NCI-H510A treated with DMSO at 0.1 percent for 48 hours (cell line): ENCODE measurements around the gene KCNQ1.

ENCODE experiments used
- DNase-seq: peaks from one replicate; lab custom pipeline; 2025; lab: John Stamatoyannopoulos, UW

KCNQ1 gene

DNA sequence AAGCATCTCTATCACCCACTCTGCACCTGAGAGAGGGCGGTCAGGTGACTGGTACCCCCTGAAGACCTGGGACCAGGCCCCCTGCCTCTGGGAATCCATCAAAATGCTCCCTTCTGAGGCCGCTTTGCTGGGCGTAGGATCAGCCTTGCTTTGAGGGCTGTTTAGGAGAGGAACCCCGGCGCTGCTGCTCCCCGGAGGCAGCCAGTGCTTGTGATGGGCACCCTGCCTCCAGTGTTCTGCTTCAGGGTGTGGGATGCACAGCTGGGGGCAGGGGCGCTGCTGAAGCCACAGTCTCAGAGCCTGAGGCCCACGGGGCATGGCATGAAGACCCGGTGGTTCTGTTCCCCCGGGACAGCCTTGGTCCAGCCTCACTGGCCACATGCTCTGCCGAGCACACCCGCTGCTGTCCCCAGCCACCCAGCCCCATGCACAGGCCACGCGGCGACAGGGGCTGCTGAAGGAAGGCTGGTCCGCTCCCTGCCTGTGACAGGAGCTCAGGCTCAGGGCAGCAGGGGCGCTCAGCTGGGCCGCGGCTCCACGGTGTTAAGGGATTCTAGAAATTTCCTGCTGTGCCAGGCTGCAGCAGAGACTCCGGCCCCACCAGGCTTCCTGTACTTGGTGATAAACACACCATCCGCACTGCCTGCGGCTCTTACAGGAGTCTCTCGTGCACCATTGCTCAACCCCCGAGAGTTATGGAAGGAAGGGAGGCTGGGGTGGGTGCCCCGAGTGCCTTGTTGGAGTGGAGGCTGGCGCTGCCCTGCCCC is 91.0 kb downstream of the KCNQ1 start:
- no peak for DNase-seq

DNA sequence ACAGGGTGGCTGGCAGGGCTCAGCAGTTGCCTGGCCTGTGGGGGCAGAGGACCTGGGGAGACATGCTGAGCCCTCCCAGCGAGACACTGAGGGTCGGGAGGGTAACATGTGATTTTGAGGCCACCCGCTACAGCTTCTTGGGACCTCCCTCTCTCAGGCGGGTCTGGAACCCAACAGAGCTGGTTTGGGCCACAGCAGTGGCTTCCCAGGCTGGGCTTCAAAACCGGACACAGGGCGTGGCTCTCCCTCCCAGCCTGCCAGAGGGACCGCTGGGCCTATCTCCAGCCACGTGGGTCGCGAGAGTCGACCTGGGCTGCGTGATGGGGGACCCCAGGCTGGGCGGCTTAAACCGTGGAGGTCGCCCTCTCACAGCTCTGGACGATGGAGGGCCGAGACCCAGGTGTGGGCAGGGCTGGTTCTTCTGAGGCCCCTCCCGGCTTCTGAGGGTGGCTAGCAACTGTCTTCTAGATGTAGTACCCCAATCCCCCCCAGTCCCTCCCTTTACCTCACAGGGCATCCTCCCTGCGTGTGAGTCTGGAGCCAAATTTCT is 91.7 kb downstream of the KCNQ1 start:
- DNase-seq, result no peak

DNA sequence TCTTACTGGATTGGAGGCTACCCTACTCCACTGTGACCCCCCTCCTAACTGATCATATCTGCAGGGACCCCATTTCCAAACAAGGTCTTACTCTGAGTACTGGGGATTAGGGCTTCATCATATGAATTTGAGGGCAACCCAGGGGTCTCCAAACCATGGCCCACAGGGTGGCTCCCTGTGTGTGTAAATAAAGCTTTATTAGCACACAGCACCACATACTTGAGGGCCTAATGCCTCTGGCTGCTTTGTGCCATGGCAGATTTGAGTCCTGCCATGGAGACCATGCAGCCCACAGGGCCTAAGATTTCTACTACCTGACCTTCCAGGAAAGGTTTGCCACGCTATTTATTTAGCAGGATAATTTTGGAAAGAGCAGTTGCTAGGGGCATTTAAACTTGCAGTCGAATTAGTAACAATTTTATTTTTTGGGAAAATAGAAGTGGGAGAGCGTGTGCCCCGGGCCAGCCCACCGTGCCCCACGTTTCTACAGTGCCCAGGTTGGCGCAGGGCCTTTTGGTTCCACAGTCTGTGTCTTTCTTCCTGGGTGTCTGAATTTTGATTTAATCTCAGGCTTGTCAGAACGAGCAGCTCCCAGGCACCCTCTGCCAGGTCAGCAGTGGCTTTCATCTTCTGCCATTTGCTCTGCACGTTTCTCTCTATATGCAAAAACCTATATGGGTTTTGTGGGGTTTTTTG is 92.3 kb downstream of the KCNQ1 start:
- no peak for DNase-seq

DNA sequence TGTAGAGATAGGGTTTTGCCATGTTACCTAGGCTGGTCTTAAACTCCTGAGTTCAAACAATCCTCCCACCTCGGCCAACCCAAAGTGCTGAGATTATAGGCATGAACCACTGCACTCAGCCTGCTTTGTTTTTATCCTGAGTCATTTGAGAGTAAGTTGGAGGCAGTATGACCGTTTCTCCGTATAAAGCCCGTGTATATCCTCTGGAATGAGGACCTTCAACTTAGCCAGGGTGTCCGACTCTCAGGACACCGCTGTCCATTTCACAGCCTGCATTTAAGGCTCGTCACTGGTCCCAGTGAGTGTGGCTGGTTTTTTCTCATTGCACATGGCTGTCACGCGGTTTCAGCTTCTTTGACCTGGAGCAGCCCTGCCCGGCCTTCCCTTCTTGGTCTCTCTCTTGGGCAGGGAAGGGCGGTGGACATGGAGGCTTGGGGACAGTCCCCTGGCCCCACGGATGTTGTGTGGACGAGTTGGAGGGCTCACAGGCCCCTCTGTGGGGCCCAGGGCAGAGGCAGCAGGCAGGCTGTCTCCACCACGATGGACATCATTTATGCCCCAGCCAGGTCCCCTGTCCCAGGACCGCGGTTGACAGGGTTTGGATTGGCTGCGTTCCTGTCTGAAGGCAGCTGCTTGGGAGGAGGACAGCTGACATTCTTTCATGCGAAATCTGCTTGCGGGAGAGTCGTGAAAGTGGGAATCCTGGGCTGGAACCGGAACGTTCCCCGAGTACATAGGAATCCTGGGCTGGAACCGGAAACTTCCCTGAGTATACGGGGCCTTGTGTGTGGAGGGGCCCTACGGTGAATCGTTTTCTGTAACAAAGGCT is 93.3 kb downstream of the KCNQ1 start:
- no peak for DNase-seq

DNA sequence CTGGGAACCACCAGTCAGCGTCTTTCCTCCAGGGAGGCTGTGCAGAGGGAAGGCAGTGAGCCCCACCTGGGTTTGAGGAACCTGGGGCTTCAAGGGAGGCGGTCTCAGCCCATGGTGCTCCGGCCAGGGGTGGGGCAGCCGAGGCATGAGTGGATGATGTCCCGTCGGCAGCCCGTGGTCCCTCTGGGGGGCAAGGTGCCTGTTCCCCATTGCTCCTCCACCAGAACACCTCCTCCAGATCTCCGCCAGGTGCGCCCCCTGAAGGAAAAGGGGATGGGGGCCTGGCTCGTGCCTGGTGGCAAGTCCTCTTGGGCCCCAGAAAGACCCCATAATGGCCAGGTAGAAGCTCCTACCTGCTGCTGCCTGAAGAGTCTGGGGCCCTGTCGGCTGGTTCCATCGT is 94.1 kb downstream of the KCNQ1 start:
- DNase-seq, result no peak

DNA sequence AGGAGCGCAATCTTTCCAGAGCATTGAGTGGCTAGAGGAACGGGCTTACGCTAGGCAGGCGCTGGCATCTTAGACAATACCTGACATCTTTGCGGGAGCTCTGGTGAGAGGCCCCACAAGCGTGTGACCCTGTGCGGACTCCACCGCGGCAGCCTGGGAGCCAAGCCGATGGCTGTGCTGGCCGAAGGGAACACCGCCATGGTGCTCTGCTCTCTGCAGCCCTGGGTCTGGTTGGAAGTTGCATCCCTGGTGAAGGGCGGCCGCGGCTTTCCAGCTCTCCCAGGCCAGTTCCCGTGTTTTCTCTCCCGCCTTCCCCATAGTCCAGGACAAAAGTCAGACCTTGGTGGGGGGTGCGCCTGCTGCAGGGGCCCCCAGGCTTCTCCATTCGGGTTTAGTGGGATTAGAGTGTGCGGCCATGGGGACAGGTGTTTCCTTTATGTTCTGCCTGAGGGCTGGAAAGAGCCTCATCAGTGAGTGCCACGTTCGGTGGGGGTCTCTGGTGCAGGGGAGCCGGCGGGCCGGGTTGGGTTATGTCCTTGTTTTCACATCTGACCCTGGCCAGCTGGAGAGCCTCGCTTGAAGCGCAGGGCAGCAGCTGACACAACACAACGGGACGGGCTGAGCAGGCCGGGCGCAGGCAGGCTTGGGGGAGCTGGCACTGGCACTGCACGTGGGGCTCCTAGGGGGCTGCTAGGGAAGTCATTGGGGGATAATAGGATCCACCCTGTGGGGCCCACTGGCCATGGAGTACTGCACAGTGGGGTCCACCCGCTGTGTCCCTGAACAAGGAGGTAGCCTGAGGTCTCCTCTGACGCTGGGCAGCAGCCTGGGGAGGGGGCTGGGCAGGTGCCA is 94.8 kb downstream of the KCNQ1 start:
- DNase-seq, result no peak

DNA sequence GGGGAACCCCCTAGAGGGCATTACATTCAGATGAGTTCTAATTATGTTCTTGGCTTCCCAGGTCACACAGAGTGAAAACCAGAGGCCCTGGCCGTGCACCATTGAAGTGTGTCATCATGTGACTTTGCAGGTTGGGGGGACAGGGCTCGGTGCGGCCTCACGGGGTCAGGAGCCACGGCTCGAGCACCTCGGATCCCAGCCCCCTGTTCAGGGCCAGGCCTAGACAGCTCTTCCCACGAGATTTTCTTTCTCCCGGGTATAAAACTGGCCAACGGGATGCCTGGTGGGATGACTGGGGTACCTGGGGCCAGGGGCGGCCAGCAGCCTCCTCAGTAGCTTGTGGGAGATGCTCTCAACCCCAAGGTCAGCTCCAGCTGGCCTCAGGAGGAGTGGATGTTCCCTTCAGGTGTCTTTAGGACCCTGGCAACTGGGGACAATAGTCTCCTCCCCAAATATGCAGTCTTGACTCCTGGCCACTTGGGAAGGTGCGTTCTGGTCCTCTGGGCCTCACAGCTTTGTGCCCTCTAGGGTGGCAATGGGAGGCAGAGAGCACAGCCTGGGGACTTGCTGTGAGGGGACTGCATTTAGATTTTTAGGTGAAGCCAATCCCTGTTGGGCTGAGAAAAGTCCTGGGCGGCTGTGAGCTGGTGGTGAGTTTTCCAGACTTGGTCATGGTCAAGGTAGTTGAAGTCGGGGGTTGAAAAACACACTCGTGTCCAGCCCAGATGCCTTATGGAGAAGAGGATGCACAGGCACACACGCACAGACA is 95.6 kb downstream of the KCNQ1 start:
- no peak for DNase-seq

DNA sequence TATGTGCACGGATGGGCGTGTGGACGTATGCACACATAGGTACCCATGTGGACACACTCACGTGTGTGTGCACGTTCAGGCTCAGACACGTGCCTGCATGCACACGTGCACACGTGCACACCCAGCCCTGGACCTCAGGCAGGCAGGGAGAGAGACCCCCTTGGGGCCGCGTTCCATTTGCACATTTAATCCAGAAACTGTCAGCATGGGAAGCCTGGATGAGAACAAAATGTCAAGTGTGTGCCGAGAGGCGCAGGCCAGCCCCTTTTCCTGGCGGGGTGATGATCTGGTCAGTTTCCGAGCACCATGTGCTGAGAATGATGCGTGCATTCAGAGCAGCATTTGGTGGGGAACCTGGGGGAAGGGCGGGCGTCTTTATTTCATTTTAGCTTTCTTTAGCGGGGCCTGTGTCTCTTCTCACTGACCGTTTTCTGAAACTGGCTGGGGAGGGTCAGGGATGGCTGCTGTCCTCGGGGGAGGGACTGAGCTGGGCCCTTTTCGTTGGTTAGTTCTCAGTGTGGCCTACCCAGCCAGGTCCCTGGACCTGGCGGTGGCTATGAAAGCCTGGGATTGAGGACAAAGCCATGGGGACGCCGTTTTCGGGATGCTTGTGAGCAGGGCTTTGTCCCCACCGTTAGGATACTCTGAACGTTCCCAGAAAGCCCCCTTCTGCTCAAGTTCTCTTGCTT is 96.3 kb downstream of the KCNQ1 start:
- DNase-seq, result no peak

DNA sequence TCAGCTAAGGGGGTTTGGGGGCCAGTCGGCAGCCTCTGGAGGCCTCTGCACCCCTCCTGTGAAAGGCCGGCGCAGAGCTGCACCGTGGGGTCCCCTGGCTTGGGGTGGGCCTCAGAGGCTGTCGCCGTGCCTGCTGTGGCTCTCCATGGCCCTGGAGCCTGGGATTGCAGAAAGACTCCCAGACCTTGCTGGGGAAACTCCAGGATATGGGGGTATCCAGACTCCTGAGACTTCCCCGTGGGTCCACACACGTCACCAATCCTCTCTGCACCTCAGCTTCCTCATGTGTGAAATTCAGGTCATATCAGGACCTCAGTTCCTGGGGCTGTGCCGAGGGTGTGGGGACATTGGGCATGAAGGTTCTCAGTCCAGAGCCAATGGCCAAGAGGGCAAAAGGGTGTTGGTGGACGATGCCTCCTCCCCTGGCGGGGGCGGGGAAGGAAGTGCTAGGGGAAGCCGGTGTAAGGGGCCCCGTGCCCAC is 97.1 kb downstream of the KCNQ1 start:
- DNase-seq, result no peak

DNA sequence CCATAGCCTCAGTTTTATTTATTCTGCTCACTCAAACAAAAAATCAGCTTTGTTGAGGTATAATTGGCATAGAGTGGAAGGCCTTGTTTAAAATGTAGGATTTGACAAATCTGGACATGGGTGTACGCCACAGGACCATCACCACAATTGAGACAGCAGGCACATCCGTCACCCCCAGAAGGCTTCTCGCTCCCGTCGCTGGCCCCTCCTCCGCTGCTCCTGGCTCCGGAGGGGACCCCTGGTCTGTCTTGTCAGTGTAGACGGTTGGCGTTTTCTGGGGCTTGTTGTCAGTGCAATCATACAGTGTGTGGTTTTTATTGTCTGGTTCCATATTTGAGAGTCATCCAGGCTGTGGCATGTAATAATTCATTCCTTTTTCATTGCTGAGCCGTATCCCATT is 97.6 kb downstream of the KCNQ1 start:
- DNase-seq, result no peak

DNA sequence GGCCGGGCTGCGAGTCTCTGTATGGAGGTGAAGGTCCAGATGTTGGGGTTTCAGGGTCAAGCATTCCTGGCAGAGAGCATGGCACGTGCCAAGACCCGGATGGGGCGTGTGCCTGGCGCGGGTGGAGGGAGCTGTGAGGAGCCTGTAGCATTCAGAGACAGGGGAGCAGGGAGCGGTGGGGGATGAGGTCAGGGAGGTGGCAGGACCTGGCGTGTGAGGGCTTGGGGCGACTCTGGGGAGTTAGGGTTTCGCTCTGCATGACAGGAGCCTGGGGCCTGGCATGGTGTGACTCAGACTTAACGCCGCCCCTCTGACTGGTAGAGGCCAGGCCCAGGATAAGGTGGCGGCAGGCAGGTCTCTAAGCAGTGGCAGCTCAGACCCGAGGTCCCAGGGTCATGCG is 103.0 kb downstream of the KCNQ1 start:
- no peak for DNase-seq

DNA sequence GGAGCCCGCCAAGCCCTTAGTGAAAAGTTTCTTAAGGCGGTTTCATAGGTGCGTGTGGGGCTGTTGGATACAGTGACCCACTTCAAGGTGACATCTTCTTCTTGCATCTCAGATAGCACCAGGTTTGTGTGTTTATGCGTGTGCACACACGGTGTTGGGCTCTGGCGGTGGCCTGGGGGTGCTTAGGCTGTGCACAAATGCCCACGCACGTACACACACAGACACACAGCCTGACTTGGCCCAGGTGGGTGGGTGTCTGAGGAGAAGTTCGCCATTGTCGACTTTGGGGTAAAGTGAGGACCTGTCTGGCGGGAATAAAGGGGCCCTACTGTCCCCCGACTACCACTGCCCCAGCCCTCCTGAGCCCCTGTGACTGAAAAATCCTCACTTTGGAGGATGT is 103.8 kb downstream of the KCNQ1 start:
- DNase-seq, result no peak

DNA sequence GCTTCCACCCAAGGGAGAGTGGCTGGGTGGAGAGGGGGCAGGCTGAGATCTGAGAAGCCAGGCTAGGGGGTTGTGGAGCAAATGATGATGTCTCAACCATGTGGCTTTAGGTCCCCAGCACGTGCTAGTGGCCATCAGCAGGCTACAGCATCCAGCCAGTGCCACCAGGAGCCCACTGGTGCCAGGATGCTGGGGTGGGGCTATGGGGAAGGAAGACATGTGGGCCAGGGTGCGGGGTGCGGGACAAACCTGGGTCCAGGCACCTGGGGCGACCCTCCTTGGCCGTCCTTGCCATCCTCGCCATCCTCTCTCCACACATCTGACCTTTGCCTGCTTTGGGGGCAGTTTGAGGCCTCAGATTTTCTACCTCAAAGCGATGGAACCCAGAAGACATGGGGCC is 104.3 kb downstream of the KCNQ1 start:
- DNase-seq, result no peak

DNA sequence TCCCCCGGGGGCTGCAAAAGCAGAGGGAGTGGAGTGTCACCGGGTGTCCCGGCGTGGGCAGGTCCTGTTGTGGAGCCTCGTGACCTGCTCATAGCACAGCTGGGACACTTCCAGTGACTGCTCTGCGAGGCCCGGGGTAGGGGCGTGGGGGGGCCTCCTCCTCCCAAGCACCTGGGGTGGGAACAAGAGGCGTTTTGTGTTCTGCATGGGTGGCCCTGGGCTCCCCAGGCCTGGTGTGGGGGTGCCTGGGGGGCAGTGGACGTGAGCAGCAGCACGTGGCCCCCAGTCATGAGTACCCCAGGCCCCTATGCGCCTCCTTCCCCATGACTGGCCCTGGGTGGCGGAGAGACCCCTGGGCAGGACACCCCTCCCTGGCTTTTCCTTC is 104.7 kb downstream of the KCNQ1 start:
- DNase-seq, result no peak

DNA sequence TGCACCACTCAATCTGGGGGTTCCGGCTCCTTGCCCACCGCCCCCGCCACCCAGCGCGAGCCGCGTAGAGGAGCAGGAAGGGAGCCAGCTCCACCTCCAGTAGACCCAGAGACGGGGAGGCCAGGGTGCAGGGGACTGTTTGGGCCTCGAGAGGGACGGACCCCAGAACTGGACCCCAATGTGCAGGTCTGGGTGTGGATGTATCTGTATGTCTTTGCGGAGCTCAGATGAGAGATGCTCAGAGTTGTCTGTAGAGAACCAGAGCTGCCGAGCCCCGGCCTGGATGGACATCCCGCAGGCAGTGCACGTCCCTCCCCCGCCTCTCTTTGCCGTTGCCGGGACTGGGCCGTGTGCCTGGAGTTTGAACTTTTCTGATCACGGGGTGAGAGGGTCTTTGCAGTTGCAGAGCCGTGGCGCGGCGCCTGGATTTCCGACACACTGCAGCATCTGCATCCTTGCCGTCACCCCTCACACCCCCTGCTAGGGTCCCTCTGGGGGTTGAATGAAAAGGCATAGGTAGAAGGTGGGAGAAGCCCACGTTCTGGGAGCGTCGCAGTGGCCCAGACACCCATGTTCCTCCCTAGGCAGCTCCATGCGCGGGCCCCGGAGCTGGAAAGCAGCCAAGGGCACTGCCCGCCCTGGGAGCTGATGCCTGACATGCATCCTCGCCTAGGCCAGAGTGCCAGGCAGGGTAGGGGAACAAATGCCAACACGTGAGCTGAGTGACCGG is 105.2 kb downstream of the KCNQ1 start:
- no peak for DNase-seq

DNA sequence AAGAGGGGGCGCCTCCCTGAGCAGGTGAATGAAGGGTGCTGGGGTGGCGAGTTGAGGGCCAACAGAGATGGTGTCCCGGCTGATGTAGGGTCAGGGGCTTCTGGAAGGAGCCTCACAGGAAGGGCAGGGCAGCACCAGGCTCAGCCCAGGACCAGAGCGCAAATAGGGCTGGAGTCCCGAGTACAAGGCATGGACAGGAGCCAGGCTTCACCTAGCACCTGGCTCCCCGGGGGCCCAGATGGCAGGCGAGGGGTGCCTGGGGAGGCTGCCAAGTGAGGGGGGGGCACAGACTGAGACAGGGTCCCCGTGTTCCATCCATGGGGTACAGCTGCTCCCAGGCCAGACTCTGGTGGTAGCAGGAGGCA is 105.8 kb downstream of the KCNQ1 start:
- no peak for DNase-seq

DNA sequence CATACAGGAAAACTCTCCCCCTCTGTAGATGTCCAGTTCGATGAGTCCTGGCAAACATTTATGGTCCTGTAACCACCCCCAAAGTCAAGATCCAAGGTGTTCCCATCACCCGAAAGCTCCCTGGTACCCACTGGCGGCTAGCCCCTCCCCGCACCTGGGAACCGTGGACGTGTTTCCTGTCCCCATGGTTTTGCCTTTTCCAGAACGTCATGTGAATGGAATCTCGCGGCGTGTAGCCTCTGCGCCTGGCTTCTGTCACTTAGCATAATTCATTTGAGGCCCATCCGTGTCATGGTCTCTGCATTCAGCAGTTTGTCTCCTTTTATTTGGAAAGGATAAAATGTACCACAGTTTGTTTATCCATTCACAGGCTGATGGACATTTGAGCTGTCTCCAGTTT is 106.3 kb downstream of the KCNQ1 start:
- DNase-seq, result no peak

DNA sequence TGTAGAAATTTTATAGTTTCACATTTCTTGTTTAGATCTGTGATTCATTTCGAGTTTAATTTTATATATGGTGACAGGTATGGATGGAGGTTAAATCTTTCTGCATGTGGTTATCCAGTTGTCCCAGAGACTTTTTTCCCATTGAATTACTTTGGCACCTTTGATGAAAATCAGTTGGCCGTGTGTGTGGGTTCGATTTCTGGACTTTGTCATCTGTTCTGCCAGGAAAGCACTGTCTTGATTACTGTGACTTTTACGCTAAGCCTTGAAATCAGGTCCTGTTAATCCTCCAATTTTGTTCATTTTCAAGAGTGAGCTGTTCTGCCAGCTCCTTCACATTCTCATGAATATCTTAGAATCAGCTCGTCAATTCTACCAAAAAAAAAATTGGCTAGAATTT is 107.4 kb downstream of the KCNQ1 start:
- DNase-seq, result no peak

DNA sequence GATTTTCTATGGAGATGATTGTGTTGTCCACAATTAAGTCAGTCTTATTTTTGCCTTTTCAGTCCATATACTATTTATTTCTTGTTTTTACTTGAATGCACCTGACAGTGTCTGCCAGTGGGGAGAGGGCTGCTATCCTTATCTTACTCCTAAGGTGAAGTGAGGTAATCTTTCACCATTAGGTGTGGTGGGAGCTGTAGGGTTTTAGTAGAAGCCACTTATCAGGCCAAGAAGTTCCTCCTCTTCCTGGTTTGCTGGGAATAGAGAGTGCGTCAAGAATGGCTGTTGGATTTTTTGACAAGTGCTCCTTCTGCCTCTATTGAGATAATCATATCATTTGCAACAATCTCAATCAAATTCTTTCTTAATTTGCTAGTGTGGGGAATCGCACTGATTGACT is 108.4 kb downstream of the KCNQ1 start:
- no peak for DNase-seq

DNA sequence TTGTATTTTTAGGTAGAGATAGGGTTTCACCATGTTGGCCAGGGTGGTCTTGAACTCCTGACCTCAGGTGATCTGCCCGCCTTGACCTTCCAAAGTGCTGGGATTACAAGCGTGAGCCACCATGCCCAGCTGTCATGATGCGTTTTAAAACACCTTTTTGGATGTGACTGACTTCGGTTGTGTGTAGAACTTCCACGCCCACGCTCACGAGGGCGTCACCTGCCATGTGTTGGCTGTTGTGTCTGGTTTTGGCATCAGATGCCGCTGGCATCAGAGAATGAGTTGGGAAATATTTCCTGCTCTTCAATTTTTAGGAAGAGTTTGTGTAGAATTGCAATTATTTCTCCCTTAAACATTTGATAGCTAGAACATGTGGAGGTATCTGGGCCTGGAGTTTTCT is 109.1 kb downstream of the KCNQ1 start:
- no peak for DNase-seq
